Esophagus muscularis mucosa (tissue), 4 donors: ENCODE data around the gene PEX5L.

Experiments used
- EP300 ChIP-seq: sonication (generic); formaldehyde crosslinking; IDR thresholded peaks from one replicate; pipeline ENCODE4 v1.6.1; 2017; ENCODE audit warnings: antibody characterized with exemption
- POLR2A ChIP-seq: fragments of 450-650 bp; IDR thresholded peaks from one replicate; pipeline ENCODE4 v1.6.1; 2017; ENCODE audit warnings: antibody characterized with exemption, moderate library complexity, mild to moderate bottlenecking, low read depth
- POLR2AphosphoS5 ChIP-seq, 2 donors: sonication (generic); formaldehyde crosslinking; IDR thresholded peaks; one replicate each; pipeline ENCODE4 v1.6.1; 2017; ENCODE audit warnings: antibody characterized with exemption in 2 of 2
- TF ChIP-seq, protein P1 (sequence below), 3 experiments: fragments of 200-600 bp in 2 of 3; fragments of 450-650 bp in 1 of 3; sonication (generic) in 2 of 3; IDR thresholded peaks; one replicate each; pipeline ENCODE4 v1.5.1; 2017 to 2019; ENCODE audit warnings: antibody characterized with exemption in 3 of 3, mild to moderate bottlenecking in 2 of 3, moderate library complexity in 1 of 3

DNA sequence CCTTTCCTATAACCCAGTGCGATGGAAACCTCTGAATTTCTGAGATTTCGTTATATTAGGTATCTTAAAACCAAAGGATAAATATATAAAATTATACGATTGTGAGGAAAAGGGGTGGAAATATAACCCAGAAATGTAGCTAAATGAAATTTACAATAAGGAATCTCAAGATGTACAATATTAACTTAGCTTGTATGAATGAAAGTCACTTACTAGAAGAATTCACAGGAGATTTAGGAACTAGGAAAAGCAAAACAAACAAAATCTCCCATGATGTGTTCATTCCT lies 224.7 kb downstream of the PEX5L start:
- TF ChIP-seq POLR2AphosphoS5 (IDR thresholded peaks at IDR 0.05) (no peak), POLR2A (no peak), EP300 (no peak)
- TF ChIP-seq, protein P1, sequence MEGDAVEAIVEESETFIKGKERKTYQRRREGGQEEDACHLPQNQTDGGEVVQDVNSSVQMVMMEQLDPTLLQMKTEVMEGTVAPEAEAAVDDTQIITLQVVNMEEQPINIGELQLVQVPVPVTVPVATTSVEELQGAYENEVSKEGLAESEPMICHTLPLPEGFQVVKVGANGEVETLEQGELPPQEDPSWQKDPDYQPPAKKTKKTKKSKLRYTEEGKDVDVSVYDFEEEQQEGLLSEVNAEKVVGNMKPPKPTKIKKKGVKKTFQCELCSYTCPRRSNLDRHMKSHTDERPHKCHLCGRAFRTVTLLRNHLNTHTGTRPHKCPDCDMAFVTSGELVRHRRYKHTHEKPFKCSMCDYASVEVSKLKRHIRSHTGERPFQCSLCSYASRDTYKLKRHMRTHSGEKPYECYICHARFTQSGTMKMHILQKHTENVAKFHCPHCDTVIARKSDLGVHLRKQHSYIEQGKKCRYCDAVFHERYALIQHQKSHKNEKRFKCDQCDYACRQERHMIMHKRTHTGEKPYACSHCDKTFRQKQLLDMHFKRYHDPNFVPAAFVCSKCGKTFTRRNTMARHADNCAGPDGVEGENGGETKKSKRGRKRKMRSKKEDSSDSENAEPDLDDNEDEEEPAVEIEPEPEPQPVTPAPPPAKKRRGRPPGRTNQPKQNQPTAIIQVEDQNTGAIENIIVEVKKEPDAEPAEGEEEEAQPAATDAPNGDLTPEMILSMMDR (IDR thresholded peaks at IDR 0.05), result no peak
